Ectodermal cell (in vitro differentiated cells): Measurements from ENCODE around the gene PRSS48.
"Not testable (repeated sequence)": the region's sequence is repeated elsewhere in the genome, so short reads cannot be mapped to it uniquely, and the experiment has no call there.

Source experiments
- H3K27ac ChIP-seq: 2 replicates; pipeline ENCODE4 v1.7.0; 2013; ENCODE audit warnings: mild to moderate bottlenecking, low read depth, low read length; ENCODE audit not compliant: insufficient read depth, poor library complexity, severe bottlenecking
- H3K27me3 ChIP-seq: 2 replicates; pipeline ENCODE4 v1.7.0; 2013; ENCODE audit warnings: mild to moderate bottlenecking, low read length; ENCODE audit not compliant: insufficient read depth, control insufficient read depth, poor library complexity, severe bottlenecking
- H3K36me3 ChIP-seq: one replicate; pipeline ENCODE4 v1.7.0; 2013; ENCODE audit warnings: low read length; ENCODE audit not compliant: control insufficient read depth, insufficient read depth
- H3K4me1 ChIP-seq: one replicate; pipeline ENCODE4 v1.7.0; 2013; ENCODE audit warnings: low read length; ENCODE audit not compliant: control insufficient read depth, insufficient read depth
- H3K4me3 ChIP-seq: 2 replicates; pipeline ENCODE4 v1.7.0; 2013; ENCODE audit warnings: low read depth, low read length, control low read depth; ENCODE audit not compliant: insufficient read depth
- H3K9me3 ChIP-seq: 2 replicates; pipeline ENCODE4 v1.7.0; 2013; ENCODE audit warnings: mild to moderate bottlenecking, low read length, moderate library complexity; ENCODE audit not compliant: control insufficient read depth
- whole genome bisulfite sequencing, 2 experiments: methylation state at CpG; one replicate each; pipeline ENCODE4 v1.1.7; 2013; ENCODE audit warnings: missing lambda C conversion rate in 2 of 2; 5-methylcytosine and 5-hydroxymethylcytosine counted together

PRSS48 gene

DNA sequence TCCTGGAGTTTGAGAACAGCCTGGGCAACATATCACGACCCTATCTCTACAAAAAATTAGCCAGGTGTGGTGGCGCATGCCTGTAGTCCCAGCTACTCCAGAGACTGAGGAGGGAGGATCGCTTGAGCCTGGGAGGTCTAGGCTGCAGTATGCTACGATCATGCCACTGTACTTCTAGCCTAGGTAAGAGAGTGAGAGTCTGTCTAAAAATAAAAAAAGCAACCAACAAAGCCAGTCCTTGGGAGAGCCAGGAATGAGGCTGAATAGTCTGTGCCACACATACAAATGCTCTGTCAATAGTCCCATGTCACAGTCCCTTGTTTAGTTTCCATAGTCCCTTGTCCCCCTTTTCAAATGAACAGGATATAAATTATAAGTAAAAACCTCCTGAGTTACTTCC, 19.3 kb upstream of the PRSS48 start:
- H3K4me3 ChIP-seq, result no peak overlapping the region
- WGBS, 2 experiments, result 94% methylated on average over 4 of the region's 4 CpGs

DNA sequence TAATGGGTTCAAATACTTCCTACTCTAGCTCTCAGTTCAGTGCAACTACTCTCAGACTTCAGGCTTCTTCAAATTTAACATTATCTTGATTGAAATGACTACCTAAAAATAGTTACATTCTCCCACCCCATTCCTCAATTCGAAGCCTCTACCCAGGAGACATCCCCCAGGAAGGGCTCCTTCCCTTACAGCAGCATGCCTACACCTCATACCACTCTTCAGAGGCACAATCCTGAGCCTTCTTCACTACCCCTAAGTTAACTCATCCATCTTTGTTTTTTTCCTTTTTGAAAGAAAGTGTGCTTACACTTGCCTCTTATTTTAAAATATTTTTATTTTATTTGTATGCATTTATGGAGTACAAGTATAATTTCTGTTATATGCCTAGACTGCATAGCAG, 17.2 kb upstream of the PRSS48 start:
- WGBS, 2 experiments, result 91 to 92% methylated on average over 1 of the region's 1 CpG

More for the DNA sequence above, 19.3 kb upstream of the PRSS48 start:
- Histone ChIP-seq H3K36me3 (no peaks in the 10 kb centered on the region), H3K4me1 (peaks cover under 1% of the 10 kb centered on the region), H3K27ac (no peak overlapping the region), H3K9me3 (no peaks in the 10 kb centered on the region), H3K27me3 (no peaks in the 10 kb centered on the region)

GRCh38 chr4:151260526-151260925, 16.4 kb upstream of the PRSS48 start:
- Histone ChIP-seq H3K36me3 (no peaks in the 10 kb centered on the region), H3K9me3 (no peaks in the 10 kb centered on the region), H3K27me3 (no peaks in the 10 kb centered on the region), H3K4me1 (peaks cover 4% of the 10 kb centered on the region), H3K4me3 (no peak overlapping the region), H3K27ac (no peak overlapping the region)
- WGBS, 2 experiments, result 93 to 95% methylated on average over 2 of the region's 2 CpGs

More for the DNA sequence above, 17.2 kb upstream of the PRSS48 start:
- H3K27me3 ChIP-seq, result no peaks in the 10 kb centered on the region
- H3K36me3 ChIP-seq, result no peaks in the 10 kb centered on the region
- H3K27ac ChIP-seq, result no peak overlapping the region
- no peaks in the 10 kb centered on the region for H3K9me3 ChIP-seq
- H3K4me3 ChIP-seq, result no peak overlapping the region
- peaks cover 4% of the 10 kb centered on the region for H3K4me1 ChIP-seq

DNA sequence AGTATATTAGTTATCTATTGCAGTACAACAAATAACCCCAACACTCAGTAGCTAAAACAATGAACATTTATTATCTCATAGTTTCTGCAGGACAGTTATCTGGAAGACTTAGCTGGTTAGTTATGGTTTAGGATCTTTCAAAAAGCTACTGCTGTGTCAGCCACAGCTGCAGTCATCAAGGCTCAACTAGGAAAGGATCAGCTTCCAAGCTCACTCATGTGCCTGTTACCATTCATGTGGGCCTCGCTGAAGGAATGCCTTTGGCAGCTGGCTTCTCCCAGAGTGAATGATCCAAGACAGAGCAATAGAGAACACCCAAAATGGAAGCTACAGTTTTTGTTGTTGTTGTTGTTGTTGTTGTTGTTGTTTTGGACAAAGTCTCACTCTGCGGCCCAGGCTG, 13.5 kb upstream of the PRSS48 start:
- Histone ChIP-seq H3K27ac (no peak overlapping the region), H3K27me3 (no peaks in the 10 kb centered on the region), H3K9me3 (no peaks in the 10 kb centered on the region), H3K4me3 (no peak overlapping the region), H3K36me3 (no peaks in the 10 kb centered on the region), H3K4me1 (peaks cover 4% of the 10 kb centered on the region)
- 84 to 94% methylated on average over 2 of the region's 2 CpGs for WGBS, 2 experiments

- WGBS, 2 experiments, result 94 to 100% methylated on average over 1 of the region's 1 CpG
- H3K9me3 ChIP-seq, result no peaks in the 10 kb centered on the region
- no peak overlapping the region for H3K27ac ChIP-seq
- no peaks in the 10 kb centered on the region for H3K36me3 ChIP-seq
- no peaks in the 10 kb centered on the region for H3K27me3 ChIP-seq
- H3K4me3 ChIP-seq, result no peak overlapping the region
- H3K4me1 ChIP-seq, result peaks cover 4% of the 10 kb centered on the region
These were observed 10.5 kb upstream of the PRSS48 start for GRCh38 chr4:151266497-151266896.

DNA sequence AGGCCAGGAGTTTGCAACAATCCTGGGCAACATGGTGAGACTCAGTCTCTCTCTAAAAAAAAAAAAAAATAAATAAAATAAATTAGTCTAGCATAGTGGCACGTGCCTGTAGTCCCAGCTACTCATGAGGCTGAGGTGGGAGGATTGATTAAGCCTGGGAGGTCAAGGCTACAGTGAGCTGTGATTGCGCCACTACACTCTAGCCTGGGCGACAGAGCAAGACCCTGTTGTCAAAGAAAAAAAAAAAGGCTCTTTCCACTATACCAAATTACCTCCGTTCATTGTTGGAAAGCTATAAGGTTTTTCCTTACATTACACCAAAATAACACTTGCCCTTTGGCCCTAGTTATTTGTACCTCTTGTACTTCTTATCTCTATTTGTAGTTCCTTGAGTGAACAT, 9.9 kb upstream of the PRSS48 start:
- no peak overlapping the region for H3K27ac ChIP-seq
- no peaks in the 10 kb centered on the region for H3K27me3 ChIP-seq
- no peaks in the 10 kb centered on the region for H3K9me3 ChIP-seq
- H3K4me3 ChIP-seq, result no peak overlapping the region
- H3K36me3 ChIP-seq, result no peaks in the 10 kb centered on the region
- H3K4me1 ChIP-seq, result peaks cover 4% of the 10 kb centered on the region
- 97 to 98% methylated on average over 4 of the region's 4 CpGs for WGBS, 2 experiments

DNA sequence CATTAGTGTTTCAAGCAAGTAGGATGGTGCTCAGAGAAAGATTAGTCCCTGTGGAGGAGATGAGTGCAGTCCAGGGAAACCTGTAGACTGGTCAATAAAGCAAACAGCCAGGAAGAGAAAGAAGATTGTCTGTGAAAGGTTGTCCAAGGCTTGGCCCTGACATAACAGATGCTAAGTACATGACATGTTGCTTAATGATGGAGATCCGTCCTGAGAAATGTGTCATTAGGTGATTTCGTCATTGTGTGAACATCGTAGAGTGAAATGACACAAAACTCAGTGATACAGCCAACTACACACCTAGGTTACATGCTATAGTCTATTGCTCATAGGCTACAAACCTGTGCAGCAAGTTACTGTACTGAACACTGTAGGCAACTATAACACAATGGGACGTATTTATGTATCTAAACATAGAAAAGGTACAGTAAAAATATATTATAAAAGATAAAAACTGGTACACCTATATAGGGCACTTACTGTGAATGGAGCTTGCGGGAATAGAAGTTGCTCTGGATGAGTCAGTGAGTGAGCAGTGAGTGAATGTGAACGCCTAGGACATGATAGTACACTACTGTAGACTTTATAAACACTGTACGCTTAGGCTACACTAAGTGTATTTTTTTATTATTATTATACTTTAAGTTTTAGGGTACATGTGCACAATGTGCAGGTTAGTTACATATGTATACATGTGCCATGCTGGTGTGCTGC, 9.0 kb upstream of the PRSS48 start:
- Histone ChIP-seq H3K36me3 (no peaks in the 10 kb centered on the region), H3K4me1 (peaks cover 1% of the 10 kb centered on the region), H3K4me3 (no peak overlapping the region), H3K27me3 (no peaks in the 10 kb centered on the region), H3K27ac (no peak overlapping the region), H3K9me3 (no peaks in the 10 kb centered on the region)
- WGBS, 2 experiments, result 83 to 87% methylated on average over 5 to 6 of the region's 7 CpGs

GRCh38 chr4:151268905-151269304, 8.1 kb upstream of the PRSS48 start:
- H3K36me3 ChIP-seq, H3K4me1 ChIP-seq, H3K27me3 ChIP-seq, H3K27ac ChIP-seq, H3K9me3 ChIP-seq, H3K4me3 ChIP-seq: not testable (repeated sequence)

DNA sequence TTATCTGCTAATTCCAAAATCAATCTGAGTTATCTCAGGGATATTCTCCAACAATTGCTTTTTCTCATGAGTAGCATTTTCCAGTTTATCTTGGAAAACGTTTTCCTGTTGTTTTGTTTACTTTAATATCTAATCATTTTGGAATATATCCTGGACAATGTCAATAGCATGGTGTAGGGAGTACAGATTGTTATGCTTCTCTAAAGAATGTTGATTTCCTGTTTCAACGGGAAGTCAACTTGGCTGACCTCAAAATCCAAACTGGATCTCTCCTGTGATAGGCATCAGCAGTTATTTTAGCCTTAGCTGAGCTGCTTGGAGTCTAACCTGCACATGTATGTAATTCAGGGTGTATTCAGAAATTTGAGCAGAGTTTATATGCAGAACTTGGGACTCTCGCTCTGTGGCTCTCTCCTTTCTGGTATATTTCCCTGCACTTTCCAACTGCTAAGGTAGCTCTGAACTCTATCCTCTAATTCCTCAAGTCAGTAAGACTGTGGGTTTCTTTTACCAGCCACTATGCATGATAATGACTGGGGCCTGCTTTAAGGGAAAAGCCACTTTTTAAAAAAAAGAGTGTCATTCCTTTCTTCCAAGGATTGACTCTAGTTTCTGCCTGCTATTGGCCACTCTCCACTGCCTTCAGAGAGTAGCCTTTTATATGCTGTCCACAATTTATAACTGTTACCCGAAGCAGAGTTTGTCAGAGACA, 7.7 kb downstream of the PRSS48 start:
- H3K36me3 ChIP-seq, result no peaks in the 10 kb centered on the region
- 24 to 35% methylated on average over 3 to 4 of the region's 4 CpGs for WGBS, 2 experiments
- H3K4me3 ChIP-seq, result no peak overlapping the region
- no peaks in the 10 kb centered on the region for H3K4me1 ChIP-seq
- no peak overlapping the region for H3K27ac ChIP-seq
- H3K9me3 ChIP-seq, result no peaks in the 10 kb centered on the region
- H3K27me3 ChIP-seq, result no peaks in the 10 kb centered on the region

DNA sequence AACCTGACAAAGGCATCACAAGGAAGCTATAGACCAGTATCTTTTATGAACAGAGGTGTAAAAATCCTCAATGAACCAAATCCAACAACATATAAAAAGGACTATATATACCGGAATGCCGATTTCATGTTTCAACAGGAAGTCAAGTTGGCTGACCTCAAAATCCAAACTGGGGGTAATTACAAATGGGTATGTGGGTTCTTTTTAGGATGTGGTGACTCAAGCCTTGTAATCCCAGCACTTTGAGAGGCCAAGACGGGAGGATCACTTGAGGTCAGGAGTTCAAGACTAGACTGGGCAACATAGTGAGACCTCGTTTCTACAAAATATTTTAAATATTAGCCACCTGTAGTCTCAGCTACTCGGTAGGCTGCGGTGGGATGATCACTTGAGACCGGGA, 10.4 kb downstream of the PRSS48 start:
- 92 to 96% methylated on average over 7 of the region's 7 CpGs for WGBS, 2 experiments
- H3K9me3 ChIP-seq, result no peaks in the 10 kb centered on the region
- no peak overlapping the region for H3K27ac ChIP-seq
- no peaks in the 10 kb centered on the region for H3K36me3 ChIP-seq
- H3K27me3 ChIP-seq, result no peaks in the 10 kb centered on the region
- H3K4me3 ChIP-seq, result no peak overlapping the region
- no peaks in the 10 kb centered on the region for H3K4me1 ChIP-seq
